K562 (cell line): ENCODE data around the gene PLEKHA7.

Source experiments
- RFX5 ChIP-seq: IDR thresholded peaks from 2 replicates; pipeline ENCODE4 v1.6.1; 2011; ENCODE audit warnings: low read depth, mild to moderate bottlenecking, improper control_type of control experiment, low read length
- TAF1 ChIP-seq: IDR thresholded peaks from 2 replicates; pipeline ENCODE4 v1.6.1; 2011; ENCODE audit warnings: mild to moderate bottlenecking, low read length, moderate library complexity; ENCODE audit not compliant: insufficient read depth, control insufficient read depth, severe bottlenecking; ENCODE audit errors: extremely low read depth

GRCh38 chr11:16804104-16804947 is 209.9 kb downstream of the PLEKHA7 start:
- TF ChIP-seq RFX5 = no peak
- no peak for TF ChIP-seq TAF1
